SK-N-SH (cell line): ENCODE data around the gene IL12RB1. TPM values are rescaled to one million over a fixed set of nuclear protein-coding genes. Genes with fewer than 3 reads are reported as not detected.

Experiments used
- CTCF ChIA-PET: fragments of 300-600, 350-600 bp; formaldehyde crosslinking; extraction: SDS; loops from one replicate; lab custom pipeline; 2021; lab: Yijun Ruan, JAX
- POLR2A ChIA-PET: fragments of 350-600 bp; sonication (Branson Sonifier 250); formaldehyde crosslinking; extraction: SDS; loops from one replicate; lab custom pipeline; 2020; ENCODE audit warnings: antibody characterized with exemption, inconsistent platforms; lab: Yijun Ruan, JAX
- DNase-seq: peaks from one replicate; pipeline ENCODE4 v3.0.0; 2012
- H2AFZ ChIP-seq: fragments of 200-600 bp; sonication (generic); 2 replicates; pipeline ENCODE4 v1.8.1; 2016; ENCODE audit warnings: antibody characterized with exemption, mild to moderate bottlenecking, low read depth
- H3F3A ChIP-seq: fragments of 200-600 bp; sonication (generic); replicated peaks from 2 replicates; pipeline ENCODE3; 2016; ENCODE audit warnings: antibody characterized with exemption, mild to moderate bottlenecking; ENCODE audit not compliant: insufficient read depth
- H3K27ac ChIP-seq, 2 experiments: fragments of 200-500 bp in 1 of 2; fragments of 200-600 bp in 1 of 2; sonication (Bioruptor generic) in 1 of 2; sonication (generic), shearing (Covaris generic) in 1 of 2; 2 replicates each; pipeline versions ENCODE4 v1.5.1 to v1.6.1; 2014 to 2016; ENCODE audit warnings: low read depth in 2 of 2, inconsistent platforms in 1 of 2, low read length in 1 of 2, mild to moderate bottlenecking in 1 of 2, mixed read lengths in 1 of 2
- H3K27me3 ChIP-seq: fragments of 200-600 bp; sonication (generic), shearing (Covaris generic); 2 replicates; pipeline ENCODE4 v1.6.1; 2016; ENCODE audit warnings: mixed run types; ENCODE audit not compliant: insufficient read depth
- H3K36me3 ChIP-seq, 2 experiments: fragments of 200-500 bp in 1 of 2; fragments of 200-600 bp in 1 of 2; sonication (Bioruptor generic) in 1 of 2; sonication (generic) in 1 of 2; replicated peaks in 1 of 2; 2 replicates each; pipeline versions ENCODE3 to v1.5.1; 2014 to 2016; ENCODE audit warnings: low read length in 1 of 2, mild to moderate bottlenecking in 1 of 2; ENCODE audit not compliant: insufficient read depth in 2 of 2, control insufficient read depth in 1 of 2
- H3K4me1 ChIP-seq, 2 experiments: fragments of 200-500 bp in 1 of 2; fragments of 200-600 bp in 1 of 2; sonication (Bioruptor generic) in 1 of 2; sonication (generic), shearing (Covaris generic) in 1 of 2; 2 replicates each; pipeline versions ENCODE4 v1.5.1 to v1.6.1; 2014 to 2016; ENCODE audit warnings: low read depth in 1 of 2, low read length in 1 of 2, mixed run types in 1 of 2; ENCODE audit not compliant: insufficient read depth in 2 of 2, control insufficient read depth in 1 of 2
- H3K4me2 ChIP-seq: fragments of 200-600 bp; sonication (generic), shearing (Covaris generic); 2 replicates; pipeline ENCODE4 v1.6.1; 2017; ENCODE audit warnings: mixed run types
- H3K4me3 ChIP-seq, 2 experiments: fragments of 200-500 bp in 1 of 2; fragments of 200-600 bp in 1 of 2; sonication (Bioruptor generic) in 1 of 2; sonication (generic), shearing (Covaris generic) in 1 of 2; 2 replicates each; pipeline versions ENCODE4 v1.5.1 to v1.8.1; 2014 to 2016; ENCODE audit warnings: low read depth in 2 of 2, inconsistent platforms in 1 of 2, low read length in 1 of 2, mild to moderate bottlenecking in 1 of 2, mixed read lengths in 1 of 2, moderate library complexity in 1 of 2
- H3K79me2 ChIP-seq: fragments of 200-600 bp; sonication (generic); 2 replicates; pipeline ENCODE4 v1.8.1; 2017; ENCODE audit warnings: mild to moderate bottlenecking; ENCODE audit not compliant: insufficient read depth
- H3K9ac ChIP-seq: fragments of 200-600 bp; sonication (generic); 2 replicates; pipeline ENCODE4 v1.6.1; 2017; ENCODE audit warnings: mixed run types
- H3K9me2 ChIP-seq: fragments of 200-600 bp; sonication (generic); 2 replicates; pipeline ENCODE4 v1.6.1; 2017; ENCODE audit warnings: mixed run types
- H3K9me3 ChIP-seq: fragments of 200-600 bp; sonication (generic); 2 replicates; pipeline ENCODE4 v1.6.1; 2017; ENCODE audit warnings: mixed run types, mild to moderate bottlenecking, moderate library complexity
- H4K20me1 ChIP-seq: fragments of 200-600 bp; sonication (generic); 2 replicates; pipeline ENCODE4 v1.6.1; 2017; ENCODE audit warnings: mild to moderate bottlenecking, mixed run types; ENCODE audit not compliant: insufficient read depth
- CHD2 ChIP-seq: fragments of 150-350 bp; IDR thresholded peaks from 2 replicates; pipeline ENCODE4 v1.6.1; 2018; ENCODE audit warnings: low read length; ENCODE audit not compliant: partially characterized antibody
- CTCF ChIP-seq: fragments of 200-600 bp; sonication (generic); IDR thresholded peaks from 2 replicates; pipeline ENCODE4 v1.6.1; 2017; ENCODE audit warnings: antibody characterized with exemption, mild to moderate bottlenecking, moderate library complexity
- EP300 ChIP-seq, 2 experiments: IDR thresholded peaks; 2 replicates each; pipeline versions ENCODE4 v1.4.0 to v1.6.1; 2012; ENCODE audit warnings: borderline replicate concordance in 1 of 2, low read depth in 1 of 2, low read length in 1 of 2
- EZH2phosphoT487 ChIP-seq: fragments of 200-600 bp; sonication (generic); IDR thresholded peaks from 2 replicates; pipeline ENCODE4 v1.6.1; 2017; ENCODE audit warnings: low read depth, mixed run types, mild to moderate bottlenecking, antibody characterized with exemption, moderate library complexity, borderline replicate concordance
- FOXJ3 ChIP-seq: sonication (generic); formaldehyde crosslinking; IDR thresholded peaks from 2 replicates; pipeline ENCODE4 v1.5.1; 2020; ENCODE audit warnings: mild to moderate bottlenecking, missing genetic modification reagents
- FOXM1 ChIP-seq: IDR thresholded peaks from 2 replicates; pipeline ENCODE4 v1.4.0; 2012; ENCODE audit warnings: low read depth, mild to moderate bottlenecking
- GABPA ChIP-seq: IDR thresholded peaks from 2 replicates; pipeline ENCODE4 v1.4.0; 2012; ENCODE audit warnings: low read depth, mild to moderate bottlenecking
- GATA2 ChIP-seq: sonication (generic); formaldehyde crosslinking; IDR thresholded peaks from 2 replicates; pipeline ENCODE4 v1.5.0; 2020; ENCODE audit warnings: mild to moderate bottlenecking, missing genetic modification reagents
- MAX ChIP-seq: IDR thresholded peaks from 2 replicates; pipeline ENCODE4 v1.4.0; 2012; ENCODE audit warnings: low read depth
- MXI1 ChIP-seq: IDR thresholded peaks from 2 replicates; pipeline ENCODE4 v1.6.1; 2012; ENCODE audit warnings: mild to moderate bottlenecking, low read depth, low read length, improper control_type of control experiment
- NFIC ChIP-seq: IDR thresholded peaks from 2 replicates; pipeline ENCODE4 v1.4.0; 2012; ENCODE audit warnings: borderline replicate concordance
- NRF1 ChIP-seq: IDR thresholded peaks from 2 replicates; pipeline ENCODE4 v1.6.1; 2012; ENCODE audit warnings: low read depth, mild to moderate bottlenecking, low read length
- POLR2AphosphoS5 ChIP-seq: IDR thresholded peaks from 2 replicates; pipeline ENCODE4 v1.6.1; 2012; ENCODE audit warnings: low read depth, low read length
- RAD21 ChIP-seq: IDR thresholded peaks from 2 replicates; pipeline ENCODE4 v1.6.1; 2012; ENCODE audit warnings: mild to moderate bottlenecking, low read length
- RFX5 ChIP-seq: IDR thresholded peaks from 2 replicates; pipeline ENCODE4 v1.6.1; 2012; ENCODE audit warnings: mild to moderate bottlenecking, improper control_type of control experiment, low read length
- SIN3A ChIP-seq: IDR thresholded peaks from 2 replicates; pipeline ENCODE4 v1.6.1; 2012; ENCODE audit warnings: low read depth, mild to moderate bottlenecking, low read length, moderate library complexity, borderline replicate concordance
- SMC3 ChIP-seq: IDR thresholded peaks from 2 replicates; pipeline ENCODE4 v1.6.1; 2012; ENCODE audit warnings: low read depth, low read length, improper control_type of control experiment
- TEAD4 ChIP-seq: IDR thresholded peaks from 2 replicates; pipeline ENCODE4 v1.4.0; 2012; ENCODE audit warnings: mild to moderate bottlenecking, borderline replicate concordance; ENCODE audit not compliant: insufficient read depth
- USF1 ChIP-seq: IDR thresholded peaks from 2 replicates; pipeline ENCODE4 v1.4.0; 2012; ENCODE audit warnings: low read depth, borderline replicate concordance
- USF2 ChIP-seq: fragments of 150-350 bp; IDR thresholded peaks from 2 replicates; pipeline ENCODE4 v1.6.1; 2017; ENCODE audit warnings: antibody characterized with exemption, low read length, low read depth, borderline replicate concordance
- YY1 ChIP-seq: IDR thresholded peaks from 2 replicates; pipeline ENCODE4 v1.4.0; 2012; ENCODE audit warnings: low read depth, mild to moderate bottlenecking
- WGBS: methylation state at CpG from one replicate; pipeline ENCODE4 v1.1.6; 2017; ENCODE audit warnings: low lambda C conversion rate; 5-methylcytosine and 5-hydroxymethylcytosine counted together
- polyA plus RNA-seq, 3 experiments: library from polyadenylated mRNA; depleted of rRNA; stranded (reverse); fragments of >200 nt; gene quantifications; 2 replicates each; pipeline ENCODE4 v1.2.3, GENCODE V29; 2012
- TF ChIP-seq, protein P1 (sequence below): IDR thresholded peaks from 2 replicates; pipeline ENCODE4; 2012

IL12RB1 gene
- polyA plus RNA-seq, 1 of the 3 experiments (the other 2 are of a cell fraction): 0.02 TPM

- peak overlapping the region; percentile 97 for H2AFZ ChIP-seq
- ChIA-PET POLR2A (no interaction called here), CTCF (interaction anchor here (0.7 to 8.9 kb wide), 27 partner anchors 10 to 194 kb away, joined by 3 to 118 read pairs (median 5); partner anchors contain the start of gene ARRDC2)
- no peaks in the 10 kb centered on the region for H4K20me1 ChIP-seq
- no peak overlapping the region for H3K9ac ChIP-seq
- H3K27me3 ChIP-seq: no peaks in the 10 kb centered on the region
- H3K9me3 ChIP-seq: no peaks in the 10 kb centered on the region
- H3F3A ChIP-seq: peaks cover 4% of the 10 kb centered on the region
- H3K9me2 ChIP-seq: no peaks in the 10 kb centered on the region
- peak overlapping the region in 1 of 2 experiments; percentile 48; a peak in 2 of 4 replicates for H3K27ac ChIP-seq
- H3K4me1 ChIP-seq: peaks cover 3 to 5% of the 10 kb centered on the region in 2 experiments; a peak in 2 of 4 replicates
- H3K79me2 ChIP-seq: no peaks in the 10 kb centered on the region
- peak overlapping the region; percentile 72 for H3K4me2 ChIP-seq
- WGBS: 9% methylated on average over 29 of the region's 34 CpGs
- H3K36me3 ChIP-seq: no peaks in the 10 kb centered on the region
- TF ChIP-seq POLR2AphosphoS5: 0 out of 2 replicates have a peak, but pooled peaks have one; percentile 18
- peak; percentile 88 for TF ChIP-seq RAD21
- TF ChIP-seq NFIC: no peak
- no peak for TF ChIP-seq EZH2phosphoT487
- TF ChIP-seq FOXJ3 (CRISPR knock-in tag): no peak
- TF ChIP-seq FOXM1: no peak
- TF ChIP-seq EP300 (IDR thresholded peaks at IDR 0.05; ENCODE audit: borderline replicate concordance in 1 of 2, low read depth in 1 of 2, low read length in 1 of 2): no peak
- no peak for TF ChIP-seq MAX
- TF ChIP-seq CTCF: peak; percentile 97
- peak; percentile 97 for TF ChIP-seq SMC3
- H3K4me3 ChIP-seq: peak overlapping the region; percentile 24 to 51; a peak in 2 of 4 replicates
- DNase-seq: peak; percentile 94
Measured at GRCh38 chr19:18058208-18059009, 28.3 kb downstream of the IL12RB1 start.

DNA sequence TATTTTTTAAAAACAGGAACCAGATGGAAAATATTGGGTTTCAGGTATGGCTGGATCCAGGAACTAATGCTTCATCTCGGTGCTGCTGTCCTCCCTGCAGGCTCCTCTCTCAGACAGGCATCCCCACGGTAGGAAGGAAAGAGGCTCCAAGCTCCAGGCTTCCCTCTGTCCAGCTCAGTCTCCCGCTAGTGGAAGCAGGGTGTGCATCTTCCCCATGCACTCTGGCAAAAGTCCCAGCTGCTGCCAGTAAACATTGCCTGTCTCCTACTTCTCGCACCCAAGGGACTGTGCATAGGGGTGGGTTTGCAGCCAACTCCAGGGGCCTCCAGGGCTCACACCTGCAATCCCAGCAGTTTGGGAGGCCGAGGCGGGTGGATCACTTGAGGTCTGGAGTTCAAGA is 29.2 kb downstream of the IL12RB1 start:
- Histone ChIP-seq H3K27ac (no peak overlapping the region), H3K9me2 (no peaks in the 10 kb centered on the region), H3K79me2 (no peaks in the 10 kb centered on the region), H3K4me3 (no peak overlapping the region), H3K4me1 (peaks cover 3 to 5% of the 10 kb centered on the region in 2 experiments; a peak in 2 of 4 replicates), H3F3A (peaks cover 7% of the 10 kb centered on the region), H3K36me3 (no peaks in the 10 kb centered on the region), H3K4me2 (no peak overlapping the region; the same call in 1 of the 2 replicates), H2AFZ (peak overlapping the region; percentile 97; the same call in 1 of the 2 replicates), H3K27me3 (no peaks in the 10 kb centered on the region), H3K9me3 (no peaks in the 10 kb centered on the region), H3K9ac (no peak overlapping the region), H4K20me1 (no peaks in the 10 kb centered on the region)
- DNase-seq: no peak
- ChIA-PET CTCF (interaction anchor here (0.6 to 8.9 kb wide), 10 partner anchors 12 to 1081 kb away, joined by 3 to 118 read pairs (median 6); partner anchors contain the start of gene ARRDC2), POLR2A (no interaction called here)
- 86% methylated on average over 6 of the region's 6 CpGs for WGBS
- TF ChIP-seq SIN3A (no peak), SMC3 (no peak), NRF1 (no peak), USF2 (no peak), TEAD4 (no peak), GABPA (no peak), MXI1 (no peak), POLR2AphosphoS5 (no peak), FOXJ3 (CRISPR knock-in tag) (no peak), CHD2 (no peak), USF1 (no peak), EZH2phosphoT487 (no peak), GATA2 (no peak), RFX5 (no peak), YY1 (no peak)
- TF ChIP-seq, protein P1, sequence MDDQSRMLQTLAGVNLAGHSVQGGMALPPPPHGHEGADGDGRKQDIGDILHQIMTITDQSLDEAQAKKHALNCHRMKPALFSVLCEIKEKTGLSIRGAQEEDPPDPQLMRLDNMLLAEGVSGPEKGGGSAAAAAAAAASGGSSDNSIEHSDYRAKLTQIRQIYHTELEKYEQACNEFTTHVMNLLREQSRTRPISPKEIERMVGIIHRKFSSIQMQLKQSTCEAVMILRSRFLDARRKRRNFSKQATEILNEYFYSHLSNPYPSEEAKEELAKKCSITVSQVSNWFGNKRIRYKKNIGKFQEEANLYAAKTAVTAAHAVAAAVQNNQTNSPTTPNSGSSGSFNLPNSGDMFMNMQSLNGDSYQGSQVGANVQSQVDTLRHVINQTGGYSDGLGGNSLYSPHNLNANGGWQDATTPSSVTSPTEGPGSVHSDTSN: no peak
